ENCODE data around the gene B3GNT7. TPM values are rescaled to one million over a fixed set of nuclear protein-coding genes. Genes with fewer than 3 reads are reported as not detected.
"Not testable (repeated sequence)": the region's sequence is repeated elsewhere in the genome, so short reads cannot be mapped to it uniquely, and the experiment has no call there.

B3GNT7 gene
- total and polyA plus RNA-seq, 2 of the 8 experiments (the other 6 are each of a cell fraction or from before 2014, with no cell fraction given) = 26.4 to 73.1 TPM

DNA sequence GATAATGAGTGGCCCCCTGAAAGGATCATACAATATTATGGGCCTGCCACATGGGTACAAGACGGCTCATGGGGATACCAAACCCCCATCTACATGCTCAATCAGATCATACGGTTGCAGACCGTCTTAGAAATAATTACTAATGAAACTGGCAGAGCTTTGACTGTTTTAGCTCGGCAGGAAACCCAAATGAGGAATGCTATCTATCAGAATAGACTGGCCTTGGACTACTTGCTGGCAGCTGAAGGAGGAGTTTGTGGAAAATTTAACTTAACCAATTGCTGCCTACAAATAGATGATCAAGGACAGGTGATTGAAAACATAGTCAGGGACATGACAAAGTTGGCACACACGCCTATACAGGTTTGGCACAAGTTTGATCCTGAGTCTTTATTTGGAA is 12.2 kb downstream of the B3GNT7 start:
- H3K27ac ChIP-seq (ENCODE audit: low read depth, low read length); FAIRE-seq; H3K4me3 ChIP-seq (ENCODE audit: extremely low read depth in 1 of 4, insufficient read depth in 2 of 4, low read depth in 3 of 4, low read length in 4 of 4); H2BK5ac ChIP-seq (ENCODE audit: low read depth, low read length); H3K4ac ChIP-seq (replicated peaks; ENCODE audit: insufficient read length, low read depth, low read length); H2AFZ ChIP-seq (ENCODE audit: low read length); H3K23me2 ChIP-seq (ENCODE audit: low read depth, low read length); H4K20me1 ChIP-seq (replicated peaks in 1 of 2; ENCODE audit: control insufficient read depth in 1 of 2, insufficient read depth in 2 of 2, low read length in 2 of 2); H3K14ac ChIP-seq (ENCODE audit: insufficient read length); H2BK120ac ChIP-seq (replicated peaks; ENCODE audit: low read depth, low read length); H2AK5ac ChIP-seq (ENCODE audit: low read depth, low read length); H3K23ac ChIP-seq (ENCODE audit: insufficient read length); H4K8ac ChIP-seq (ENCODE audit: extremely low read depth, insufficient read depth, low read length); H2BK15ac ChIP-seq (ENCODE audit: low read length); H3K56ac ChIP-seq (replicated peaks; ENCODE audit: insufficient read length, low read depth, low read length); H3K18ac ChIP-seq (ENCODE audit: extremely low read depth, low read length); H2BK20ac ChIP-seq (ENCODE audit: low read length); H3K36me3 ChIP-seq (ENCODE audit: control insufficient read depth in 2 of 4, insufficient read depth in 4 of 4, low read length in 3 of 4); H4K91ac ChIP-seq (replicated peaks; ENCODE audit: insufficient read length, low read length); H3K9ac ChIP-seq (replicated peaks in 1 of 4; ENCODE audit: extremely low read depth in 1 of 4, low read depth in 3 of 4, low read length in 3 of 4); H3K4me2 ChIP-seq (ENCODE audit: insufficient read depth in 1 of 2, low read depth in 2 of 2, low read length in 2 of 2); H2BK12ac ChIP-seq (ENCODE audit: low read depth, low read length); DNase-seq (ENCODE audit: low read depth in 1 of 2, low spot score in 2 of 2); H3K9me3 ChIP-seq (ENCODE audit: insufficient read depth in 2 of 2, low read depth in 1 of 2, low read length in 1 of 2); H3K27me3 ChIP-seq (replicated peaks in 1 of 4; ENCODE audit: control insufficient read depth in 3 of 4, extremely low read depth in 1 of 4, insufficient read depth in 3 of 4, low read length in 3 of 4); H3K79me1 ChIP-seq (ENCODE audit: low read depth, low read length); H4K5ac ChIP-seq (ENCODE audit: insufficient read length, low read depth, low read length); H3K79me2 ChIP-seq (ENCODE audit: control insufficient read depth in 1 of 2, insufficient read depth in 2 of 2, low read length in 2 of 2): not testable (repeated sequence)
- WGBS, 2 experiments (ENCODE audit: extremely low coverage in 1 of 2, insufficient coverage in 1 of 2, insufficient read length in 1 of 2, insufficient replicate concordance in 2 of 2, low coverage in 1 of 2, low lambda C conversion rate in 2 of 2, missing lambda C conversion rate in 1 of 2) = 91% methylated on average over 5 of the region's 5 CpGs; no CpG with 5 or more reads in 1 of the 2 experiments
- peaks cover 6 to 19% (median 15%) of the 10 kb centered on the region in 4 experiments for H3K4me1 ChIP-seq (replicated peaks in 1 of 4; ENCODE audit: control insufficient read depth in 3 of 4, insufficient read depth in 4 of 4, low read length in 3 of 4)
- ChIA-PET POLR2A (ENCODE audit: partially characterized antibody) (interaction anchor here (1.1 to 20.1 kb wide), 3 partner anchors 22 to 57 kb away, joined by 3 to 235 read pairs (median 88); partner anchors contain the start of gene NCL), CTCF (ENCODE audit: partially characterized antibody) (interaction anchor here (0.6 to 32.5 kb wide), 22 partner anchors 3 to 480 kb away, joined by 3 to 617 read pairs (median 6); partner anchors contain the start of gene B3GNT7)
